GM21367 (cell line): ENCODE data around the gene SLC5A6.
"Not testable (repeated sequence)": the region's sequence is repeated elsewhere in the genome, so short reads cannot be mapped to it uniquely, and the experiment has no call there.

Experiments used
- ATAC-seq: cut with Tn5 transposase; IDR thresholded peaks from one replicate; pipeline ENCODE4 v1.9.1; 2021; ENCODE audit not compliant: unreplicated experiment

Gene SLC5A6

GRCh38 chr2:27208486-27209050, 3.5 kb downstream of the SLC5A6 start:
- ATAC-seq = no peak

- no peak for ATAC-seq
Observed at GRCh38 chr2:27206346-27206745, 5.7 kb downstream of the SLC5A6 start.

DNA sequence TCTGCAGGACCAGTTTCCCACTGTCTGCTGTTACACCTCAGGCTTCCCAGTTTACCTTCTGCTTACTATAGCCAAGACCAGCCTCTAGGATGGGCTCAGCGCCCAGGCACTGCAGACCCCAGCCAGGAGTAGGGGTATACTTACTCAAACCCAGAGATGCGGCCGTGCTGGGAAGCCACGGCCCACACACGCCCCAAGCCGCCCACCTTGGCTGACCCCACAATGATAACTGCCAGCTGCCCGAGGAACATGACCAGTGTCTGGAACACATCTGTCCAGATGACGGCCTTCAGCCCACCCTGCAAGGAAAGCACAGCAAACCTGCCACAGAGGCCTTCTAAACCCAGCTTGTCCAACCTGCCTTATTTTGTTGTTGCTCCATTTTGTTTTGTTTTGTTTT, 6.9 kb downstream of the SLC5A6 start:
- no peak for ATAC-seq

DNA sequence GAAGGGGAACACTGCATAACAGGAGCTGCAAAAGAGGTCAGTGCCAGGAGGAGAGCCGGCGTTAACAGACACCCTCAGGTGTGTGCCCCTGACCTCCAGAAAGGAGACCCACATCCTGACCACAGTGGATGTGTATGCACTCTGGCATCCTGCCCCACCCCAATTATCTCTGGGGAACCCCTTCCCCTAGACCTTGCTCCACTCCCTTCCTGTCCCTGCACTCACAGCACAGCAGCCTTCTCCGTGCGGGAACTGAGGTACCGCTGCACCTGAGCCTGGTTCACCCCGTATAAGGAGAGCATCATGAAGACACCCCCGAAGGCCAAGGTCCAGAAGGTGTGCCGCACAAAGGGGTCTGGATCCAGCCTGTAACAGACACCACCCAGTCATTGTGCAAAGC, 7.5 kb downstream of the SLC5A6 start:
- no peak for ATAC-seq

DNA sequence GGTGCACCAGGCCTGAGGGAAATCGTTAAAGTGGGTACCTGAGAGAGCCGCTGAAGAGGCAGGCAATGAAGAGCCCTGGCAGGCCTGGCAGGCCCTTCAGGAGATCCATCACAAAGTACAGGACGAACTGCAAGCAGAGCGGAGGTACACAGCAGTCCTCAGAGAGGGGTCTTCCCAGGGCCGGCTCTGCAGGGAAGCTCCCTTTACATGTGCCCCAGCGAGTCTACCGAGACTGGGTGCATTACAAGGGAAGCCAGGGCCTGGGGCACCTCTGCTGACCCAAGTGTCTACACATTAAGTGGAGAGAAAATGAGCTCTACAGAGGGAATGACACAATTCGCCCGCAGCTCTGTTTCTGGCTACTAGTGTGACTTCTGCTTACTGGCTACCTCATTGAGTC, 8.3 kb downstream of the SLC5A6 start:
- no peak for ATAC-seq

DNA sequence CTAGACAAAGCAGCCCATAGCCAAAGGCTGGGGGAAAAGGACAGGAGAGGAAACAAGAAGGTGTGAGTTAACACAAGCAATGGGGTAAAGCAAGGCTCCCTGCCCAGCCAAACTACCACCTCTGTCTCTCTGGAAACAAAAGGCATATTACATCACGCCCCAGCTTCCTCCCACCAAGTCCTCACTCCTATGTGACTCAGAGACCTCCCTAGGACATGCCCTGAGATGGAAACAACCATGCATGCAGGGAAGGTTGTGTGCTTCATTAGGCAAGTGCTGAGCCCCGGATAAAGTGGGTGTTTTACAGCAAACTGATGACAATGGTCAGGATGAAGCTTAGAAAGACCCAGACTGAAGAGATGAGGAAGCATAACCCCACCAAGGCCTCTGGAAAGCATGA, 9.2 kb downstream of the SLC5A6 start:
- no peak for ATAC-seq

- ATAC-seq = no peak
Observed at GRCh38 chr2:27201675-27202074, 10.4 kb downstream of the SLC5A6 start.

DNA sequence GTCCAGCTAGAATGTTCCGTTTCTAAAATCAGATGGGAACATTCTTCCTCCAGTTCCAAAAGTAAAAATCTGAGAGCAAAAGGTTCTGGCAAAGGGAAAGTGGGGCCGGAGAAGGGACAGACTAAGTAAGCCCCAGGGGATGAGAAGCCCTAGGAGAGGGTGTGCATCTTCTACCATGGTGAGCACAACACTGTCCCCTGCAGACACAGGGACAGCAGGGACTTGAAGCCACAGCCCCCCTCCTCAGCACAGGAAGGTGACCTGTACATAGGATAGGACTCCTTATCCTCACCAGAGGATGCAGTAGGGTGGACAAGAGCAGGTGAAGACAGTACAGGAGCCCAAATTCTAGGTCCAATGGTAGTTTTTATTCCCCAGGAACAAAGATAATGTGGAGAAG, 12.8 kb downstream of the SLC5A6 start:
- ATAC-seq = no peak

DNA sequence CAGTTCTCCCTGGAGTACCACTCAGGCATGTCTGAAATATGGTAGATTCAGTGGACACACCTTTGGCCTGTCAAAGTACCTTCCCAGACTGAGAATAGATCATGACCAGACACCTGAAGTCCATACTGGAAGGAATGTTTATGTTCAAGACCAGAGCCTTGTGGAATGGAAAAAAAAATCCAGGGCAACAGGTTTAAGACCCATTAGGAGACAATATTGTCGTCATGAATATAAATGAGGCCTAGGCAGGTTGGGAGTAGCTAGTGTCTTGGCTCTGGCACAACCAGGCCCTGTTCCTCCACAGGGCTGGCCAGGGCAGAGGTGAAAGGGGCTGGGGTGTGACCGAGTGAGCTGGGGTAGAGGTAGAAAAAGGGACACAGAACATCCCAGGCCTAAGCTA, 13.4 kb downstream of the SLC5A6 start:
- no peak for ATAC-seq

GRCh38 chr2:27198068-27198467, 14.0 kb downstream of the SLC5A6 start:
- ATAC-seq = not testable (repeated sequence)

GRCh38 chr2:27195799-27196198, 16.3 kb downstream of the SLC5A6 start:
- ATAC-seq = not testable (repeated sequence)

- no peak for ATAC-seq
Observed at GRCh38 chr2:27194538-27195354, 17.3 kb downstream of the SLC5A6 start.

- ATAC-seq = no peak
Observed at GRCh38 chr2:27191070-27191829, 20.8 kb downstream of the SLC5A6 start.

- no peak for ATAC-seq
Observed at GRCh38 chr2:27189989-27190388, 22.1 kb downstream of the SLC5A6 start.

DNA sequence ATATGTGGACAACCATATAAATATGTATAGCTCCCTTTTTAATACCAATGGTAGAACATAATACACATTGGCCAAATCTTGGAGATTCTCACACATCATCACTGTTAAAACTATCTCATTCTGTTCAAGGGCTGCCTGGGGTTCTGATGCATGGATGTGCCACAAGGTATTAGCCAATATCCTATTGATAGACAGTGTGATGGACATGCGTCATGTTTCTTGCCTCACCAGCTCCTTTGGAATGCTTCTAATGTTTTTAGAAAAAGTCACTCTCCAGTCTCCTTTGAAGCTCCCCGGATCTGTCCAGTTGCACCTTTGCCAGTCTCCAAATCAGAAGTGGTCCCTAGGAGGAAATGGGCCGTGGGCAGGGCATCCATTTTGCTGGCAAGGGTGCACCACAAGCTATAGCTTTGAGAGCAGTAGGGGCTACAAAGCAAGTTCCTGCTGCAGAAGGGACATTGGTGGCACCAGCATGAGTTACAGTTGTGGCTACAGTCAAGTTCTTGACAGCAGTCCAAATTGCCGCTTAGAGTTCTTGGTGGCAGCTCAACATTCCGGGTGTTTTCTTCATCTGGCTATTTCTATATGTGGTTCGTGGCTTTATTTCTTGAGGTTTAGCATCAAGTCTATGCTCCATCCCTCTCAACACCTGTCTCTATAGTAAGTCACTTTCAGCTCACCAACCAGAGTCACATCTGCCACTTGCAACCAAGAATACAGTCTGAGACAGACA, 25.3 kb downstream of the SLC5A6 start:
- ATAC-seq = no peak

- ATAC-seq = no peak
Observed at GRCh38 chr2:27185331-27186026, 26.6 kb downstream of the SLC5A6 start.

GRCh38 chr2:27184115-27184514, 28.0 kb downstream of the SLC5A6 start:
- ATAC-seq = no peak

- ATAC-seq = no peak
Observed at GRCh38 chr2:27182346-27182745, 29.7 kb downstream of the SLC5A6 start.

- ATAC-seq = no peak
Observed at GRCh38 chr2:27179344-27180000, 32.6 kb downstream of the SLC5A6 start.

GRCh38 chr2:27178469-27178868, 33.6 kb downstream of the SLC5A6 start:
- ATAC-seq = no peak
